ENCODE data around the gene KCTD16.

DNA sequence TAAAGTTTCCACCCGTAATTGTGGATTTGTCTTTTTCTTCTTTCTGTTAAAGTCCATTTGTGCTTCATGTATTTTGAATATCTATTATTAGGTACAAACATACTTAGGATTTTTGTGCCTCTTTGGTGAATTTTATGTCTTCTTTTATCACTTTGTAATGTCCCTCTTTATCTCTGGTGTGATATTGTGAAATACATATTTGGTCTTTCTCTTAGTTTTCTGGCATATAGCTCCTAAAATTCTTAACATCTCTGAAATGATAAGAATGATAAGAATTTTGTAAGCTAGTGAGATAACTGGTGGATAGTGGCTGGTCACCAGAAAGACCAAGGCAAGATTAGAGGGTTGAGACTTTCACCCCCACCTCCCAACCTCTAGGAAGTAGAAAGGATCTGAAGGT is 111.1 kb downstream of the KCTD16 start:
- TF ChIP-seq, protein P1, sequence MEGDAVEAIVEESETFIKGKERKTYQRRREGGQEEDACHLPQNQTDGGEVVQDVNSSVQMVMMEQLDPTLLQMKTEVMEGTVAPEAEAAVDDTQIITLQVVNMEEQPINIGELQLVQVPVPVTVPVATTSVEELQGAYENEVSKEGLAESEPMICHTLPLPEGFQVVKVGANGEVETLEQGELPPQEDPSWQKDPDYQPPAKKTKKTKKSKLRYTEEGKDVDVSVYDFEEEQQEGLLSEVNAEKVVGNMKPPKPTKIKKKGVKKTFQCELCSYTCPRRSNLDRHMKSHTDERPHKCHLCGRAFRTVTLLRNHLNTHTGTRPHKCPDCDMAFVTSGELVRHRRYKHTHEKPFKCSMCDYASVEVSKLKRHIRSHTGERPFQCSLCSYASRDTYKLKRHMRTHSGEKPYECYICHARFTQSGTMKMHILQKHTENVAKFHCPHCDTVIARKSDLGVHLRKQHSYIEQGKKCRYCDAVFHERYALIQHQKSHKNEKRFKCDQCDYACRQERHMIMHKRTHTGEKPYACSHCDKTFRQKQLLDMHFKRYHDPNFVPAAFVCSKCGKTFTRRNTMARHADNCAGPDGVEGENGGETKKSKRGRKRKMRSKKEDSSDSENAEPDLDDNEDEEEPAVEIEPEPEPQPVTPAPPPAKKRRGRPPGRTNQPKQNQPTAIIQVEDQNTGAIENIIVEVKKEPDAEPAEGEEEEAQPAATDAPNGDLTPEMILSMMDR (IDR thresholded peaks at IDR 0.05), result no peak
- TF ChIP-seq POLR2A (IDR thresholded peaks at IDR 0.05), result no peak

All from body of pancreas (tissue), 4 donors.